Natural killer cell (primary cell): ENCODE measurements around the gene RPL13A. TPM values are rescaled to one million over a fixed set of nuclear protein-coding genes. Genes with fewer than 3 reads are reported as not detected.
A peak's percentile ranks its signal among the peaks of the same experiment; 100 is the strongest.

ENCODE experiments used
- ATAC-seq, 3 donors: fragments of 150-1000 bp in 2 of 3; fragments of 200-7000 bp in 1 of 3; cut with Tn5 transposase; 1 replicate in 1 of 3; 2 replicates in 2 of 3; pipeline ENCODE4 v1.10.0; 2021; ENCODE audit warnings: mild to moderate bottlenecking in 2 of 3, moderate library complexity in 2 of 3
- DNase-seq, 2 donors: peaks; one replicate each; pipeline versions ENCODE4 v3.0.0 to v3.0.0-alpha.2; 2013 to 2021; ENCODE audit warnings: mixed read lengths in 1 of 2
- H3K27ac ChIP-seq: one replicate; pipeline ENCODE4 v1.5.1; 2013; ENCODE audit warnings: mild to moderate bottlenecking, low read length
- H3K27me3 ChIP-seq: one replicate; pipeline ENCODE4 v1.6.1; 2013; ENCODE audit warnings: low read length; ENCODE audit not compliant: control insufficient read depth, insufficient read depth
- H3K36me3 ChIP-seq: one replicate; pipeline ENCODE4 v1.6.1; 2013; ENCODE audit warnings: low read length; ENCODE audit not compliant: control insufficient read depth, insufficient read depth
- H3K4me1 ChIP-seq: one replicate; pipeline ENCODE4 v1.6.1; 2013; ENCODE audit warnings: low read length; ENCODE audit not compliant: control insufficient read depth, insufficient read depth
- H3K4me3 ChIP-seq: one replicate; pipeline ENCODE4 v1.5.1; 2013; ENCODE audit warnings: low read length
- H3K9me3 ChIP-seq: one replicate; pipeline ENCODE4 v1.6.1; 2013; ENCODE audit warnings: low read length; ENCODE audit not compliant: control insufficient read depth, insufficient read depth
- H3K27ac Mint-ChIP-seq, 2 donors: one replicate each; pipeline ENCODE4 v1.8.0; 2022; ENCODE audit warnings: mild to moderate bottlenecking in 2 of 2, mixed read lengths in 2 of 2, moderate library complexity in 1 of 2
- H3K27me3 Mint-ChIP-seq, 2 donors: one replicate each; pipeline ENCODE4 v1.8.0; 2022; ENCODE audit warnings: low read depth in 2 of 2, mixed read lengths in 2 of 2
- H3K36me3 Mint-ChIP-seq: one replicate; pipeline ENCODE4 v1.8.0; 2022; ENCODE audit warnings: mixed read lengths
- H3K4me1 Mint-ChIP-seq, 2 donors: one replicate each; pipeline ENCODE4 v1.8.0; 2022; ENCODE audit warnings: mixed read lengths in 2 of 2
- H3K4me3 Mint-ChIP-seq: one replicate; pipeline ENCODE4 v1.8.0; 2022; ENCODE audit warnings: mild to moderate bottlenecking, moderate library complexity, mixed read lengths
- H3K9me3 Mint-ChIP-seq, 2 donors: one replicate each; pipeline ENCODE4 v1.8.0; 2022; ENCODE audit warnings: mixed read lengths in 2 of 2
- WGBS: methylation state at CpG from one replicate; pipeline ENCODE4 v1.1.7; 2013; ENCODE audit warnings: missing lambda C conversion rate; ENCODE audit not compliant: insufficient coverage; 5-methylcytosine and 5-hydroxymethylcytosine counted together
- intact Hi-C: fragments of 100-400 bp; cut with micrococcal nuclease; formaldehyde crosslinking; loops from one replicate; pipeline ENCODE4 v1.14.2; 2022
- total RNA-seq, 4 donors: library from RNA; stranded (reverse); fragments of 120-200 nt in 1 of 4; gene quantifications; one replicate each; pipeline versions ENCODE4 v1.2.3 to v1.2.4, GENCODE V29; 2013 to 2022
- TF ChIP-seq, protein P1 (sequence below): fragments of 200-600 bp; IDR thresholded peaks from one replicate; pipeline ENCODE4 v1.8.0; 2022; ENCODE audit warnings: antibody characterized with exemption

RPL13A gene
- total RNA-seq, 3 donors from 2014 or later (not counting 1 experiment from before 2014, with no cell fraction given): 1,881 to 2,284 (median 2,283) TPM

DNA sequence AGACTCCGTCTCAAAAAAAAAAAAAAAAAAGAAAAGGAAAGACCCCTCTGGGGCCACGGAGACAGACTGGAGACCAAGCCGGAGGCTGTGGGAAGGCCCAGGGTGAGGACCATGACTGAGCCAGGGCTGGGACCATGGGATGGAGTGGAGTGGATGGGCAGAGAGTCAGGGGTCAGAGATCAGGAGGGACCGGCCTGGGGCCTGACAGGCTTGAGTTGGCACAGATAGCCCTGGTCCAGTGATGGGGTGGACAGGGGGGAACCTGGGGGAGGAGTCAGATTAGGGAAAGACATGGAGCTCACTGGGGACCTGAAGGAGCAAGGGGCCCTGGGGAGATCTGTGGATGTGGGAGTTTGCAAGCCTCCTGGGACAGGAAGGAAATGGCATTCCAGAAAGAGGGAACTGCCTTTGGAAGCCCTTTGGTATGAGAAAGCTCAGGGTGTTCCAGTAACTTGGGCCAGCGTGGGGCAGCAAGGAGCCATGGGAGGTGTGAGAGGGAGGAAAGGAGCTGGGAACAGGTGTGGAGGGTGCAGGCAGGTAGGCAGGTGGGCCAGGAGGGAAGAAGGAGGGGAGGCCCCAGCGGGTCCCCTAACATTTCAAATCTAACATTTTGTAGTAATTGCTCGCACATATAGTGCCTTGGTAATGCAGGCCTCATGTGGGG, 6.3 kb upstream of the RPL13A start:
- ATAC-seq: no peak
- H3K27ac ChIP-seq: no peak overlapping the region

DNA sequence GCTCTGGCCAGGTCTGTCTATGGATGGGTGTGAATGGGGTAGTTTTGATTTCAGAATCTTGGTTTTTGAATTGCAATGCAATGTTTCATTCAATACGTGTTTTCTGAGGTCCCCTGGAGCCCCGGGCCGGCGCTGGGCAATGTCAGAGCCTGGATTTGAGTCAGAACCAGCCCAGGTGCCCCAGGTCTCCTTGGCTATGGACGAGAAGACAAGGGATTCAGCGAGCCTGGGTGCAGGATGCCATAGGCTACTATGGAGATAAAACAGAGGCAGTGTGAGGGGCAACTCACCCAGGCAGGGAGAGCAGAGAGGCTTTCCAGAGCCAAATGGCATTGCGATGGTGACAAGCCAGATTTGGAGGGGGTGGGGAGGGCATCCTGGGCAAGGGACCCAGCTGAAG, 1.2 kb upstream of the RPL13A start:
- Histone ChIP-seq H3K9me3 (no peaks in the 10 kb centered on the region), H3K4me1 (peaks cover 43% of the 10 kb centered on the region), H3K27ac (no peak overlapping the region), H3K4me3 (no peak overlapping the region), H3K27me3 (no peaks in the 10 kb centered on the region), H3K36me3 (peaks cover 37% of the 10 kb centered on the region)
- Mint-ChIP-seq H3K27me3 (no peaks in the 10 kb centered on the region), H3K9me3 (no peaks in the 10 kb centered on the region), H3K36me3 (no peaks in the 10 kb centered on the region), H3K4me3 (no peak overlapping the region), H3K4me1 (peaks cover 23 to 29% of the 10 kb centered on the region in 2 donors), H3K27ac (peak overlapping the region; percentile 34 to 58)
- intact Hi-C loops: loop anchor here (5.0 kb wide), 1 partner anchor 391 kb away; the partner anchor contains the start of genes AKT1S1 and TBC1D17
- TF ChIP-seq, protein P1, sequence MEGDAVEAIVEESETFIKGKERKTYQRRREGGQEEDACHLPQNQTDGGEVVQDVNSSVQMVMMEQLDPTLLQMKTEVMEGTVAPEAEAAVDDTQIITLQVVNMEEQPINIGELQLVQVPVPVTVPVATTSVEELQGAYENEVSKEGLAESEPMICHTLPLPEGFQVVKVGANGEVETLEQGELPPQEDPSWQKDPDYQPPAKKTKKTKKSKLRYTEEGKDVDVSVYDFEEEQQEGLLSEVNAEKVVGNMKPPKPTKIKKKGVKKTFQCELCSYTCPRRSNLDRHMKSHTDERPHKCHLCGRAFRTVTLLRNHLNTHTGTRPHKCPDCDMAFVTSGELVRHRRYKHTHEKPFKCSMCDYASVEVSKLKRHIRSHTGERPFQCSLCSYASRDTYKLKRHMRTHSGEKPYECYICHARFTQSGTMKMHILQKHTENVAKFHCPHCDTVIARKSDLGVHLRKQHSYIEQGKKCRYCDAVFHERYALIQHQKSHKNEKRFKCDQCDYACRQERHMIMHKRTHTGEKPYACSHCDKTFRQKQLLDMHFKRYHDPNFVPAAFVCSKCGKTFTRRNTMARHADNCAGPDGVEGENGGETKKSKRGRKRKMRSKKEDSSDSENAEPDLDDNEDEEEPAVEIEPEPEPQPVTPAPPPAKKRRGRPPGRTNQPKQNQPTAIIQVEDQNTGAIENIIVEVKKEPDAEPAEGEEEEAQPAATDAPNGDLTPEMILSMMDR: no peak
- WGBS: 97% methylated on average over 7 of the region's 7 CpGs
- no peak for DNase-seq
- ATAC-seq: no peak

More for the DNA sequence above, 6.3 kb upstream of the RPL13A start:
- intact Hi-C loops: no loop called here
- Mint-ChIP-seq H3K4me3 (no peak overlapping the region), H3K36me3 (no peaks in the 10 kb centered on the region), H3K27me3 (no peaks in the 10 kb centered on the region), H3K4me1 (peaks cover 3 to 4% of the 10 kb centered on the region in 2 donors), H3K9me3 (no peaks in the 10 kb centered on the region), H3K27ac (no peak overlapping the region)
- H3K27me3 ChIP-seq: no peaks in the 10 kb centered on the region
- H3K4me3 ChIP-seq: no peak overlapping the region
- DNase-seq: no peak
- TF ChIP-seq, protein P1: no peak
- 99% methylated on average over 6 of the region's 7 CpGs for WGBS
- no peaks in the 10 kb centered on the region for H3K9me3 ChIP-seq
- H3K36me3 ChIP-seq: peaks cover 32% of the 10 kb centered on the region
- H3K4me1 ChIP-seq: peaks cover 5% of the 10 kb centered on the region

DNA sequence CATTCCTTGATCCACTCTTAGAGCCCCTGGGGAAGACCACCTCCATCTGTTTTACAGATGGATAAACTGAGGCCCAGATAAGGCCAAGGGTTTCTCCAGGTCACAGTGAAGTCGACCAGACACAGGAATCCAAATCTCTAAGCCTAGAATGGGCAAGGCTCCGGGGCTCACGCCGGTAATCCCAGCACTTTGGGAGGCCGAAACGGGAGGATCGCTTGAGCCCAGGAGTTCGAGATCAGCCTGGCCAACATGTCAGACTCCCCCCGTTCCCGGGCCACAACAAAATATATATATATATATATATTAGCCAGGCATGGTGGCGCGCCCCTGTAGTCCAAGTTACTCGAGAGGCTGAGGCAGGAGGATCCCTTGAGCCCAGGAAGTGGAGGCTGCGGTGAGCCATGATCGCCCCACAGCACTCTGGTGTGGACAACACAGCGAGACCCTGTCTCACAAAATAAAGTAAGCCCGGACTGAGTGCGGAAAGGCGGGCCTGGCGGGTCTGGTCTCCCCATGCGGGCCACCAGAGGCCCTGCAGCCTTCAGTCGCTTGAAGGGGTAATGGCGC, 615 bp upstream of the RPL13A start:
- intact Hi-C loops: loop anchor here (1.0 to 5.0 kb wide), 3 partner anchors 10 to 391 kb away; partner anchors contain the start of genes AKT1S1, ALDH16A1, RPS11 and TBC1D17
- Histone ChIP-seq H3K27ac (peak overlapping the region; percentile 85), H3K4me3 (no peak overlapping the region), H3K27me3 (no peaks in the 10 kb centered on the region), H3K9me3 (no peaks in the 10 kb centered on the region), H3K36me3 (peaks cover 42% of the 10 kb centered on the region), H3K4me1 (peaks cover 43% of the 10 kb centered on the region)
- ATAC-seq (no peak), DNase-seq (no peak)
- Mint-ChIP-seq H3K4me1 (peaks cover 23 to 29% of the 10 kb centered on the region in 2 donors), H3K4me3 (peak overlapping the region; percentile 95), H3K27me3 (no peaks in the 10 kb centered on the region), H3K9me3 (no peaks in the 10 kb centered on the region), H3K36me3 (no peaks in the 10 kb centered on the region), H3K27ac (peak overlapping the region; percentile 92 to 98)
- WGBS: 59% methylated on average over 19 of the region's 23 CpGs
- TF ChIP-seq, protein P1: no peak
